Ectodermal cell (in vitro differentiated cells): ENCODE data around the gene AOC2. TPM values are rescaled to one million over a fixed set of nuclear protein-coding genes. Genes with fewer than 3 reads are reported as not detected.

Source experiments
- H3K27ac ChIP-seq: 2 replicates; pipeline ENCODE4 v1.7.0; 2013; ENCODE audit warnings: mild to moderate bottlenecking, low read depth, low read length; ENCODE audit not compliant: insufficient read depth, poor library complexity, severe bottlenecking
- H3K27me3 ChIP-seq: 2 replicates; pipeline ENCODE4 v1.7.0; 2013; ENCODE audit warnings: mild to moderate bottlenecking, low read length; ENCODE audit not compliant: insufficient read depth, control insufficient read depth, poor library complexity, severe bottlenecking
- H3K36me3 ChIP-seq: one replicate; pipeline ENCODE4 v1.7.0; 2013; ENCODE audit warnings: low read length; ENCODE audit not compliant: control insufficient read depth, insufficient read depth
- H3K4me1 ChIP-seq: one replicate; pipeline ENCODE4 v1.7.0; 2013; ENCODE audit warnings: low read length; ENCODE audit not compliant: control insufficient read depth, insufficient read depth
- H3K4me3 ChIP-seq: 2 replicates; pipeline ENCODE4 v1.7.0; 2013; ENCODE audit warnings: low read depth, low read length, control low read depth; ENCODE audit not compliant: insufficient read depth
- H3K9me3 ChIP-seq: 2 replicates; pipeline ENCODE4 v1.7.0; 2013; ENCODE audit warnings: mild to moderate bottlenecking, low read length, moderate library complexity; ENCODE audit not compliant: control insufficient read depth
- WGBS, 2 experiments: methylation state at CpG; one replicate each; pipeline ENCODE4 v1.1.7; 2013; ENCODE audit warnings: missing lambda C conversion rate in 2 of 2; 5-methylcytosine and 5-hydroxymethylcytosine counted together
- polyA plus RNA-seq, 4 experiments: library from polyadenylated mRNA; stranded (reverse); fragments of 50-300 nt; gene quantifications; one replicate each; pipeline ENCODE4 v1.2.3, GENCODE V29; 2013

AOC2 gene, protein sequence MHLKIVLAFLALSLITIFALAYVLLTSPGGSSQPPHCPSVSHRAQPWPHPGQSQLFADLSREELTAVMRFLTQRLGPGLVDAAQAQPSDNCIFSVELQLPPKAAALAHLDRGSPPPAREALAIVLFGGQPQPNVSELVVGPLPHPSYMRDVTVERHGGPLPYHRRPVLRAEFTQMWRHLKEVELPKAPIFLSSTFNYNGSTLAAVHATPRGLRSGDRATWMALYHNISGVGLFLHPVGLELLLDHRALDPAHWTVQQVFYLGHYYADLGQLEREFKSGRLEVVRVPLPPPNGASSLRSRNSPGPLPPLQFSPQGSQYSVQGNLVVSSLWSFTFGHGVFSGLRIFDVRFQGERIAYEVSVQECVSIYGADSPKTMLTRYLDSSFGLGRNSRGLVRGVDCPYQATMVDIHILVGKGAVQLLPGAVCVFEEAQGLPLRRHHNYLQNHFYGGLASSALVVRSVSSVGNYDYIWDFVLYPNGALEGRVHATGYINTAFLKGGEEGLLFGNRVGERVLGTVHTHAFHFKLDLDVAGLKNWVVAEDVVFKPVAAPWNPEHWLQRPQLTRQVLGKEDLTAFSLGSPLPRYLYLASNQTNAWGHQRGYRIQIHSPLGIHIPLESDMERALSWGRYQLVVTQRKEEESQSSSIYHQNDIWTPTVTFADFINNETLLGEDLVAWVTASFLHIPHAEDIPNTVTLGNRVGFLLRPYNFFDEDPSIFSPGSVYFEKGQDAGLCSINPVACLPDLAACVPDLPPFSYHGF
- polyA plus RNA-seq (2013, experiment 1 of 4), result 3.7 TPM
- 2.9 TPM for polyA plus RNA-seq (2013, experiment 2 of 4)
- 2.3 TPM for polyA plus RNA-seq (2013, experiment 3 of 4)
- polyA plus RNA-seq (2013, experiment 4 of 4), result 3.0 TPM

DNA sequence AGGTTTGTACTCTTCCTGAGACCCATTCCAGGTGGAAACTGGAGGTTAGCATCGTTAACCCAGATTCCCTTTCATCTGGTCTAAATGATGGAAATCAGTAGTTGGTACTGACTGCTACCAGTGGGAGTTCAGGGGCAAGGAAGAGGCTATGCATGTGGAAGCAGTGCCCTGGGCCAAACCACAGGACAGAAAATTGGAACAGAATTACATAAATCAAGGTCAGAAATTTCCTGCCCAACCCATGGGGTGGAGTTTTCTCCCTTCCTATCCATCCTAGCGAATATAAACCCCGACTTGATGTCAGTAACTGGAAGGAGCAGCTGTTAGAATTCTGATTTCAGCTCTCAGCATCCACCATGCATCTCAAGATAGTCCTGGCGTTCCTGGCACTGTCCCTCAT is at the start of gene AOC2:
Gene AOC2 (plus strand): TSS at position 310 of the 400 bp plus-strand sequence. CDS start 47 bp downstream, at position 357.
- H3K4me1 ChIP-seq, result no peaks in the 10 kb centered on the region
- no peaks in the 10 kb centered on the region for H3K9me3 ChIP-seq
- no peak within 1 kb of the TSS for H3K4me3 ChIP-seq
- 94 to 95% methylated on average over 4 of the region's 4 CpGs for WGBS, 2 experiments
- peaks cover 26% of the 10 kb centered on the region for H3K36me3 ChIP-seq
- H3K27ac ChIP-seq, result no peak within 1 kb of the TSS
- no peaks in the 10 kb centered on the region for H3K27me3 ChIP-seq

DNA sequence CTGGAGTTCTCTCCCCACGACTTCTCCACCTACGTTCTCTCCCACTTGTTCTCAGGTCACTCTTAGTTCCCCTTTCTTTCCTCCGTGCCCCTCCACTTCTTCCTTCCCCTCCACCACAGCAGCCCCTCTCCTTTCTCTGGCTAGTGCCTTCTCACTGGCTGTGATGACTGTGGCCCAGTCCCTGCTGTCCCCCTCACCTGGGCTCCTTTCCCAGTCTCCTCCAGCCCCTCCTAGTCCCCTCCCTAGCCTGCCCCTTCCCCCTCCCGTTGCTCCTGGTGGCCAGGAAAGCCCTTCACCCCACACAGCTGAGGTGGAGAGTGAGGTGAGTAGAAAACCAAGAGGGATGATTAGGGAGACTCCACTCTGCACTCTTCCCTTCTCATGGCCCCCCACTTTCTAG is 49.3 kb upstream of the AOC2 start:
- no peaks in the 10 kb centered on the region for H3K36me3 ChIP-seq
- peaks cover 6% of the 10 kb centered on the region for H3K4me1 ChIP-seq
- no peaks in the 10 kb centered on the region for H3K9me3 ChIP-seq
- H3K27me3 ChIP-seq, result peaks cover 6% of the 10 kb centered on the region
- no peak overlapping the region for H3K4me3 ChIP-seq
- 93 to 94% methylated on average over 3 of the region's 4 CpGs for WGBS, 2 experiments
- no peak overlapping the region for H3K27ac ChIP-seq

DNA sequence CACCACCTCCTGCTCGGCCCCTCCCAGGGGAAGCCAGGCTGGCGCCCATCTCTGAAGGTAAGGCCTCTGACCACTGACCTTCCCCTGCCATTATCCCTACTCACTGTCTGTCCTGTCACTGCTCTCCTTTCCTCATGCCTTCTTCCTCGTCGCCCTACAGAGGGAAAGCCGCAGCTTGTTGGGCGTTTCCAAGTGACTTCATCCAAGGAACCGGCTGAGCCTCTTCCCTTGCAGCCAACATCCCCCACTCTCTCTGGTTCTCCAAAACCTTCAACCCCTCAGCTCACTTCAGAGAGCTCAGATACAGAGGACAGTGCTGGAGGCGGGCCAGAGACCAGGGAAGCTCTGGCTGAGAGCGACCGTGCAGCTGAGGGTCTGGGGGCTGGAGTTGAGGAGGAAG is 48.9 kb upstream of the AOC2 start:
- Histone ChIP-seq H3K36me3 (no peaks in the 10 kb centered on the region), H3K27ac (no peak overlapping the region), H3K9me3 (no peaks in the 10 kb centered on the region), H3K4me3 (no peak overlapping the region), H3K27me3 (peaks cover 11% of the 10 kb centered on the region), H3K4me1 (peaks cover 6% of the 10 kb centered on the region)
- 93 to 96% methylated on average over 10 of the region's 10 CpGs for WGBS, 2 experiments

DNA sequence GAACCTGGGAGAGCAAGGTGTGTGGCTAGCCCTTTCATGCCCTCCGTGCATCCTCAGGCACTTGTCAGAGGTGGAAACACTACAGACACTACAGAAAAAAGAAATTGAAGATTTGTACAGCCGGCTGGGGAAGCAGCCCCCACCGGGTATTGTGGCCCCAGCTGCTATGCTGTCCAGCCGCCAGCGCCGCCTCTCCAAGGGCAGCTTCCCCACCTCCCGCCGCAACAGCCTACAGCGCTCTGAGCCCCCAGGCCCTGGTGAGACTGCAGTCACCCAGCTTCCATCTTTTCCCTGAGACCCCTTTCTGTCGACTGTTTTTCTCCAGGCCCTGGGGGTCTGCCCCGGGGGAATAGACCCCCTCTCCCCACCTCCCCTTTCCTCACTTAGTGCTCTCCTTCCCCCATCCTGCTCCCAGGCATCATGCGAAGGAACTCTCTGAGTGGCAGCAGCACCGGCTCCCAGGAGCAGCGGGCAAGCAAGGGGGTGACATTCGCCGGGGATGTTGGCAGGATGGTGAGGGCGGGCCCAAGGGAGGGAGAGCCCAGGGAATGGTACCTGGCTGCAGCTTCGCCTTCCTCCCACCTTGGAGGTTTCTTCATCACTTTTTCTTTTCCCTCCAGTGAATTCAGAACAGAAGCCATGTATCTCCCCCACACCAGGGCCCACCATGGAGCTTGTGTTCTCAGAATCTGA is 48.2 kb upstream of the AOC2 start:
- H3K4me1 ChIP-seq, result peaks cover 6% of the 10 kb centered on the region
- no peaks in the 10 kb centered on the region for H3K36me3 ChIP-seq
- no peak overlapping the region for H3K4me3 ChIP-seq
- no peak overlapping the region for H3K27ac ChIP-seq
- peaks cover 13% of the 10 kb centered on the region for H3K27me3 ChIP-seq
- WGBS, 2 experiments, result 95 to 96% methylated on average over 18 of the region's 18 CpGs
- H3K9me3 ChIP-seq, result no peaks in the 10 kb centered on the region

DNA sequence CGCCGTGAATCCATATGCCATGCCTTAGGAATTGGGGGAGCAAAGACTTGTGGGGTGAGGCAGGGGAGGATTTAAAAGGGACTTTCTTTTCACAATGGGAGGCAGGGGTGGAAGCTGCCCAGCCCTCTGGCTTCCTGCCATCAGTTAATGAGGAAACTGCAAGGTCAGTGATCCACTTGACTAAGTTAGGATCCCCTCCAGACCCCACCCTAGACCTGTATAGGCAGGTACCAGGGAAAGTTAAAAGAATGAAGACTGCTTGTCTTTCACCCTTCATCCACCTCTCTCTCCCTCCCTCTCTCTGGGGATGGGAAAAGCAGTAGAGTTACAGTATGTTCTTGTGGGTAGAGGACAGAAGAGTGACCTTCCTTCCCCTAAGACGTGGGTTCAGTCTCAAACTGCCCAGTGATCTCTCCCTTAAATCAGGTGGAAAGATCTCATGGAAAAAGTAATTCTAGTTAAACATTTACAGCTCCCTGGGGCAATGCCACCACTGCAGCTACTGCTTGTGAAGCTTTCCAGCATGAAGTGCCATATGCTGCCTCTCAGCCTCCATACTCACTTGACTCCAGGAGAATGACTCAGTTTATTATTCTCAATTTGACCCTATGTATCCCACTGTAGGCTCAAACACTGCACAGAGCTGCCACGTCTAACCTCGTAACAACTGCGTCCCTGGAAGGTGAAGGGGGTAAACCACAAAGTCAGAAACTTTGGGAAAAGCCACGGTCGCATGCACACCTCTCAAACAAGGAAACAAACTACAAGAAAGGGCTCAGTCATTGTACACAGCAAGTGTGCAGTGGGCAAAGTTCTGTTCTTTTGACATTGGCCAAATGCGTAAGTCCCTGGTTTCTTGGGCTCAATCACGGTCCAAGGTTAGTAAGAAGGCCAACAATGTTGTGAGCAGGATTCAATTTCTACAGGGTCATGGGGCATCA is 47.0 kb upstream of the AOC2 start:
- 94 to 95% methylated on average over 10 of the region's 10 CpGs for WGBS, 2 experiments

DNA sequence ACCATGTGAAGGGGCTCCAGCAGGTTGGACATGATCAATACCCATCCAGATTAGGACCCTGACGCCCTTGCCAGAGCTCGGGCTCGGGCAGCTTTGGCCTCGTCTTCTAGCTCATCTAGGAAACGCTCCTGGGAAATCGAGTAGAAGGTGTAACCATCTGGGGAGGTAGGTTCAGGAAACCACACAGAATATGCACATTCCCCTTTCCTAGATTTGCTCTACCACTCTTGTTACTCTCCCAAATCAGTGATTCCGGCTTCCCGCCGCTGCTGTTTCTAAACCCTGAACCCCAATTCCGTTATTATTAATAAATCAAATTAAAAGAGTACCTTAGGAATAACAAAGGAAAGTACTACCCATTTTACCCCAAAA is 46.4 kb upstream of the AOC2 start:
- Histone ChIP-seq H3K36me3 (no peaks in the 10 kb centered on the region), H3K27ac (no peak overlapping the region), H3K4me1 (peaks cover 6% of the 10 kb centered on the region), H3K4me3 (peak overlapping the region; percentile 89), H3K9me3 (no peaks in the 10 kb centered on the region), H3K27me3 (peaks cover 13% of the 10 kb centered on the region)
- WGBS, 2 experiments, result 46 to 47% methylated on average over 10 of the region's 10 CpGs

More for the DNA sequence above, 47.0 kb upstream of the AOC2 start:
- Histone ChIP-seq H3K27ac (no peak overlapping the region), H3K9me3 (no peaks in the 10 kb centered on the region), H3K27me3 (peaks cover 13% of the 10 kb centered on the region), H3K4me1 (peaks cover 6% of the 10 kb centered on the region), H3K36me3 (no peaks in the 10 kb centered on the region), H3K4me3 (peak overlapping the region; percentile 89)

DNA sequence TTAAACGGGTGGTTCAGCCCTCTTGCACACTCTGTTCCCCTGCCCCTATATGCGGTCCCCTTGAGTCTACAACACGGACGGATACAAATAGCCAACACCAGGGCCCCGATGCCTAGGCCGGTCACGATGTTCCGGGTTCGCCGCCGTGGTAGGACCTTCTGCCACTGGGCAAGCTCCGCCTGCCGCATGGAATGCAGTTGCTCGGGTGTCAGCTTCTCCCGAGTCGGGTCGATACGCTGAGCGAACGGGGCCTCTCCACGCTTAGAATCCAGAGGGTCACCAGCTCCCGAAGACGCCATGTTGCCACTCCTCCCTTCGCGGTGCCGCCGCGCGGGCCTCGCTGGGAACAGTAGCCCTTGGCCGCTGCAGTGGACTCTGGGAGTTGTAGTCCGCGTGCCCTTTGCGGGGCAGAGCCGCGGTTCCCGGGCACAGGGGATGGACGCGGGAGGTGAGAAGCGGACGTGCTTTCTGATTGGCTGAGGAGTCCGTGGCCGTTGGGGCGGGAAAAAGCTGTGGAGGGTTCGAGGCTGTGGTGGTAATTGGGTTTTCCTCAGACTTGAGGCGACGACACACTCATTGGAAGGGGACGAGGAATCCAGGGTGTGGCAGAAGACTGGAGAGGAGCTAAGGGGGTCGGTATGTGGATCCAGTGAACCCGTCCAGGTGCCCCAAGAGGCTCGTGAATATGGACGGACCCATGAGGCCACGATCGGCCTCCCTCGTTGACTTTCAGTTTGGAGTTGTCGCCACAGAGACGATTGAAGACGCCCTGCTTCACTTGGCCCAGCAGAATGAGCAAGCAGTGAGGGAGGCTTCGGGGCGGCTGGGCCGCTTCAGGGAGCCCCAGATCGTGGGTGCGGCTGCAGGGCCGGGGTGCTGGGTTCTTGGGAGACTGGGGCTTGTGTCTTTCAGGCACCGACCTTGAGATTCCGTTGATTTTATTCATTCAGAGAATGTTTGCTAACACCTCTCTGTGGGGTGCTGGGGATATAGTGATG is 45.7 kb upstream of the AOC2 start, which contains the start of the genes CNTD1 and COA3:
Gene CNTD1 (plus strand): TSS at position 479 of the 998 bp plus-strand sequence. CDS start 207 bp downstream, at position 686.
Gene COA3 (minus strand): TSS at position 322 of the 998 bp plus-strand sequence. CDS start 23 bp downstream, at position 299.
- H3K9me3 ChIP-seq, result no peaks in the 10 kb centered on the region
- peak within 1 kb of the TSS; percentile 89 for H3K4me3 ChIP-seq
- WGBS, 2 experiments, result 30% methylated on average over 66 of the region's 66 CpGs
- peaks cover 6% of the 10 kb centered on the region for H3K4me1 ChIP-seq
- H3K27me3 ChIP-seq, result peaks cover 13% of the 10 kb centered on the region
- no peak within 1 kb of the TSS for H3K27ac ChIP-seq
- H3K36me3 ChIP-seq, result no peaks in the 10 kb centered on the region

DNA sequence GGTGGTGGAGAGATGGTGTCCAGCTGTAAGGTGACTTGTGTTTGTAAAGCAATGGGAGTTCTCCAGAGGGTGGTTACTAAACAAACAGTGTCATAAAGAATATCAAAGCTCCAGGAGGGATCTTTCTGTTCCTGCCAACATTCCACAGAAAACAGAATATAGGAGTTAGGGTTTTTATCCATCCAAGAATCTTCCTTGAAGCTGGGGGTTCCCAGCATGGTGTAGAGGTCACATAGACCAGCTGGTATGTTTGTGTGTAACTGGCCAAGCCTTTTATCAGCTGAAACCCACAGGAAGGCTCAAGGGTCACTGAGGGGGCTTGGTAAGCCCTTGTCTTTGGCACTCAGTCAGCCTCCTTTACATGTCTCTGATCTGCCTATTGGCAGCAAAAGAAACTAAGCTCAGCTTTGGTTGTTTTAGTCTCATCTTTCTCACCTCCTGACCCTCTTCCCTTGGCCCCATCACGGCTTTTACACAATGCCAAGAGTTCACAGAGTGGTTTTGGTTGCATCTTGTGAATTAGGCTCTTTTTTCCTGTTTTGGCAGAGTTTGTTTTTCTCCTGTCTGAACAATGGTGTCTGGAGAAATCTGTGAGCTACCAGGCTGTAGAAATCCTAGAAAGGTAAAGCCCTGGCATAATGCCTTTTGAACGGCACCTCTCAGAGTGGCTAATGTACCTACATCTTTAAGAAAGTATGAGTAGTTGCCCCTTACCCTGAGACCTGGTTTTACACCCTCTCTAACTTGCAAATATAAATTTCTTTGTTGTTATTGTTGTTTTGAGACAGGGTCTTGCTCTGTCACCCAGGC is 41.1 kb upstream of the AOC2 start:
- WGBS, 2 experiments, result 90 to 100% methylated on average over 2 of the region's 2 CpGs
- no peak overlapping the region for H3K27ac ChIP-seq
- H3K4me1 ChIP-seq, result no peaks in the 10 kb centered on the region
- H3K27me3 ChIP-seq, result peaks cover 18% of the 10 kb centered on the region
- H3K36me3 ChIP-seq, result no peaks in the 10 kb centered on the region
- H3K4me3 ChIP-seq, result no peak overlapping the region
- no peaks in the 10 kb centered on the region for H3K9me3 ChIP-seq
